Hematopoietic multipotent progenitor cell treated with erythropoietin and hydrocortisone succinate and interleukin-3 and kit ligand, for 15 days (in vitro differentiated cells): Measurements from ENCODE around the gene MYOT.

Experiments used
- DNase-seq: peaks from one replicate; pipeline ENCODE4 v3.0.0-alpha.2; 2015; ENCODE audit warnings: low spot score

Gene MYOT

GRCh38 chr5:137902408-137903133 is 34.9 kb downstream of the MYOT start:
- DNase-seq, result no peak

DNA sequence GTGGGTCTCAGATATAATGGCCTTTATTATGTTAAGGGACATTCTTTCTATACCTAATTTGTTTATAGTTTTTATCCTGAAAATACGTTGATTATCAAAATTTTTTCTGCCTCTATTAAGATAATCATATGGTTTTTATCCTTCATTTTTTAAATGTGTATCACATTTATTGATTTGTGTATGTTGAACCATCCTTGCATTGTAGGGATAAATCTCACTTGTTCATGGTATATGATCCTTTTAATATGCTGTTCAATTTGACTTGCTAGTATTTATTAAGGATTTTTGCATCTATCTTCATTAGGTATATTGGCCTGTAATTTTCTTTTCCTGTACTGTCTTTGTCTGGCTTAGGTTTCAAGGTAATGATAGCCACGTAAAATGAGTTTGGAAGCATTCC is 47.1 kb downstream of the MYOT start:
- DNase-seq, result no peak

DNA sequence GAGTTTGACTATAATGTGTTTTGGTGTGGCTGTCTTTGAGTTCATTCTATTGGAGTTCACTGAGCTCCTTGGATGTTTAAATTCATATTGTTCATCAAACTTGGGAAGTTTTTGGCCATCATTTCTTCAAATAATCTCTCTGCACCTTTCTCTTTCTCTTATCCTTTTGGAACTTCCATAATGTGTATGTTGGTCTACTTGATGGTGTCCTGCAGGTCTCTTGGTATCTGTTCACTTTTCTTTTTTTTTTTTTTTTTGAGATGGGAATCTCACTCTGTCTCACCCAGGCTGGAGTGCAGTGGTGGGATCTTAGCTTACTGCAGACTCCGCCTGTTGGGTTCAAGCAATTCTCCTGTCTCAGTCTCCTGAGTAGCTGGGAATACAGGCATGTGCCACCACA is 49.3 kb downstream of the MYOT start:
- no peak for DNase-seq

GRCh38 chr5:137921931-137922330 is 54.3 kb downstream of the MYOT start:
- DNase-seq, result no peak

GRCh38 chr5:137923856-137924255 is 56.2 kb downstream of the MYOT start:
- DNase-seq, result no peak

DNA sequence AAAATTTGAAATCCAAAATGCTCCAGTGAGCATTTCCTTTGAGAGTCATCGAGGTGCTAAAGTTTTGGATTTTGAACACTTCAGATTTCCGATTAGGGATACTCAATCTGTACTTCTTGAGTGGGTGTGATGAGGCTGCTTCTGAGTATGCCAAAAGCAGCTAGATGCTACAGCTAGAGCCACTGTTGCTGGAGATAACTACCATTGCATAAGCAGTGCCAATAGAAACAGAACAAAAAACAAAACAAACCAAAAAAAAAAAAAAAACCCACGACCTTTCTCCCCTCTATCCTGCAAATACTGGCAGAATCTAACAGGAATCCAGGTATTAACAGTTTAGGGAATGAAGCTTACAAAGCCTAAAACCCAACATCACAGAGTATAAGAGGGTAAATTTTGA is 65.1 kb downstream of the MYOT start:
- no peak for DNase-seq

DNA sequence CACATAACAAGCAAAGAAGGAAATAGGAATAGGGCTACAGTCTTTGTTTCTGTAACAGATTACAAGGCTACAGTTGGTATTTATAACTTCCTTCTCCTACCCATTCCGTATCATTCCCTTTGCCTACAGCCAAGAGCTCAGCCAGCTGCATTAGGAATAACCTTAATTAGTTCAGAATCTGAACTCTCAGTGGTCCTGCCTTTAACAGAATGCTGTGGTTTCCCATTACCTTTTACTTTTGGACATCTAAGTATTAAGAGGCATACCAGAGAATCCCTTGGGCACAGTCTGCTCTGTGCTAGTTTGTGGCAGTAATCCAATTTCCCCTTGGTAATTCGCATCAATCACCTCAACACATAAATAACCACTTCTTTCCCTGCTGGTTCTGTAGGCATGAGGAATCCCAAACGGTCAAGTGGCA is 65.8 kb downstream of the MYOT start:
- no peak for DNase-seq

DNA sequence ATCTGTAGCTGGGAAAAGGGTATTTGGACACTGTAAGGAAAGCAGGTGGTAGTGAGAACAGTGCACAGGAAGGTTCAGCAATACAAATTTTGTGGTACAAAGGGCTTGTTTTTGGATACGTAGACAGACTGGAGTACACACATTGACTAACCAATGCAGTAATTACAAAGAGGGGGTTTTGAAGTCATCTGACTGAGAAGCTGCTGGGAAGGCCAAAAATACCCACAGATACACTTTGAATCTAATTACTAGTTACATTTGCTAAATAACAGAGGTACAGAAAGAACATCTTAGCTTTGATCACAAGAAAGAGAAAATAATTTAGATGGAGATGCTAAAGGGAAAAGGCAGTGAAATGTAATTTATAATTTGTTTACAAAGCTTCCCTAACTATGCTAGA is 67.5 kb downstream of the MYOT start:
- no peak for DNase-seq

DNA sequence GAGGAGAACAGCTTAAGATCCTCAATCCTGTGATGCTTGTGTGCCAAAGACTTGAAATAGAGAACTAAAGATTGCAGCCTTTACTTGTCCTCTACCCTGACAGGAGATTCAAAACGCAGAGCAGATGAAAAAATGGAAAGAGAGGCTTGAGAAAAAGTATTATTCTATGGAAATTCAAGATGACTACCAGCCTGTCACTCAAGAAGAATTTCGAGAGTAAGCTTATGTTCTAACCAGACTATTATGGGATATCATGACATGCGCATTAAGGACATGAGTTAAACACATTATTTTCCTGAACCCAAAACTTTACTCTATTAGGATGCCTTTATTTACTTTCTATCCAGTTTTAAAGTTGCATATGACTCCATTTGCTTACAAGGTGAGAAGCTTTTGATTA is 68.0 kb downstream of the MYOT start:
- DNase-seq, result no peak
